CD14-positive monocyte (primary cell): ENCODE results near the gene BNC2. TPM values are rescaled to one million over a fixed set of nuclear protein-coding genes. Genes with fewer than 3 reads are reported as not detected.

Source experiments
- DNase-seq, 3 donors: peaks; one replicate each; pipeline ENCODE4 v3.0.0-alpha.2; 2011 to 2022
- H2AFZ ChIP-seq: 2 replicates; pipeline ENCODE4 v1.6.0; 2012; ENCODE audit warnings: mild to moderate bottlenecking, low read depth, low read length, inconsistent platforms; ENCODE audit not compliant: insufficient read depth, poor library complexity, severe bottlenecking
- H3K27ac ChIP-seq, 2 donors: 1 replicate in 1 of 2; 2 replicates in 1 of 2; pipeline ENCODE4 v1.5.1; 2012 to 2013; ENCODE audit warnings: low read length in 2 of 2, control low read depth in 1 of 2, inconsistent platforms in 1 of 2, low read depth in 1 of 2, mild to moderate bottlenecking in 1 of 2
- H3K27me3 ChIP-seq, 2 donors: one replicate each; pipeline versions ENCODE4 v1.6.0 to v1.6.1; 2011 to 2013; ENCODE audit warnings: low read length in 2 of 2; ENCODE audit not compliant: control insufficient read depth in 2 of 2, insufficient read depth in 2 of 2
- H3K36me3 ChIP-seq, 2 donors: replicated peaks in 1 of 2; 1 replicate in 1 of 2; 2 replicates in 1 of 2; pipeline versions ENCODE4 v1.5.1 to v1.6.1; 2012 to 2013; ENCODE audit warnings: low read length in 2 of 2, control low read depth in 1 of 2, inconsistent platforms in 1 of 2, mild to moderate bottlenecking in 1 of 2; ENCODE audit not compliant: insufficient read depth in 2 of 2, control insufficient read depth in 1 of 2
- H3K4me1 ChIP-seq, 2 donors: 1 replicate in 1 of 2; 2 replicates in 1 of 2; pipeline versions ENCODE4 v1.5.1 to v1.6.1; 2012 to 2013; ENCODE audit warnings: low read length in 2 of 2, control low read depth in 1 of 2, inconsistent platforms in 1 of 2, mild to moderate bottlenecking in 1 of 2, moderate library complexity in 1 of 2; ENCODE audit not compliant: insufficient read depth in 2 of 2, control insufficient read depth in 1 of 2
- H3K4me2 ChIP-seq: replicated peaks from 2 replicates; pipeline ENCODE3; 2012; ENCODE audit warnings: low read length, moderate library complexity, mild to moderate bottlenecking; ENCODE audit not compliant: poor library complexity, severe bottlenecking; ENCODE audit errors: extremely low read depth
- H3K4me3 ChIP-seq, 3 experiments: fragments of 200-600 bp in 1 of 3; sonication (generic) in 1 of 3; replicated peaks in 1 of 3; 1 replicate in 2 of 3; 2 replicates in 1 of 3; pipeline ENCODE4 v1.5.1; 2011 to 2013; ENCODE audit warnings: low read length in 3 of 3, mild to moderate bottlenecking in 3 of 3, control low read depth in 2 of 3, low read depth in 2 of 3, inconsistent platforms in 1 of 3, moderate library complexity in 1 of 3
- H3K79me2 ChIP-seq: 2 replicates; pipeline ENCODE4 v1.6.0; 2012; ENCODE audit warnings: mild to moderate bottlenecking, control low read depth, inconsistent platforms, low read length, moderate library complexity; ENCODE audit not compliant: insufficient read depth
- H3K9ac ChIP-seq: 2 replicates; pipeline ENCODE4 v1.6.0; 2017; ENCODE audit warnings: low read length, mild to moderate bottlenecking; ENCODE audit not compliant: insufficient read depth, poor library complexity, severe bottlenecking
- H3K9me3 ChIP-seq, 2 donors: replicated peaks in 1 of 2; 1 replicate in 1 of 2; 2 replicates in 1 of 2; pipeline versions ENCODE4 v1.5.1 to v1.6.1; 2012 to 2013; ENCODE audit warnings: low read length in 2 of 2, control low read depth in 1 of 2; ENCODE audit not compliant: control insufficient read depth in 1 of 2, insufficient read depth in 1 of 2
- H4K20me1 ChIP-seq: 2 replicates; pipeline ENCODE4 v1.6.0; 2012; ENCODE audit warnings: mild to moderate bottlenecking, low read length, control low read depth, moderate library complexity; ENCODE audit not compliant: insufficient read depth
- H3K27ac Mint-ChIP-seq, 7 donors: one replicate each; pipeline ENCODE4 v1.8.0; 2020; ENCODE audit warnings: mild to moderate bottlenecking in 7 of 7, mixed read lengths in 7 of 7, moderate library complexity in 6 of 7, inconsistent platforms in 2 of 7
- H3K27me3 Mint-ChIP-seq, 3 donors: one replicate each; pipeline ENCODE4 v1.8.0; 2021 to 2022; ENCODE audit warnings: low read depth in 3 of 3, mild to moderate bottlenecking in 3 of 3, mixed read lengths in 3 of 3, moderate library complexity in 3 of 3, inconsistent platforms in 1 of 3
- H3K36me3 Mint-ChIP-seq, 2 donors: one replicate each; pipeline ENCODE4 v1.8.0; 2020; ENCODE audit warnings: mixed read lengths in 2 of 2, inconsistent platforms in 1 of 2, mild to moderate bottlenecking in 1 of 2
- H3K4me1 Mint-ChIP-seq: one replicate; pipeline ENCODE4 v1.8.0; 2020; ENCODE audit warnings: mild to moderate bottlenecking, mixed read lengths
- H3K4me3 Mint-ChIP-seq, 2 donors: one replicate each; pipeline ENCODE4 v1.8.0; 2020; ENCODE audit warnings: mild to moderate bottlenecking in 2 of 2, mixed read lengths in 2 of 2, moderate library complexity in 1 of 2
- H3K9me3 Mint-ChIP-seq, 7 donors: one replicate each; pipeline ENCODE4 v1.8.0; 2020 to 2022; ENCODE audit warnings: mixed read lengths in 7 of 7, mild to moderate bottlenecking in 6 of 7, moderate library complexity in 6 of 7, inconsistent platforms in 2 of 7
- WGBS: methylation state at CpG from one replicate; pipeline ENCODE4 v1.1.5; 2013; ENCODE audit warnings: missing lambda C conversion rate; ENCODE audit not compliant: insufficient coverage; 5-methylcytosine and 5-hydroxymethylcytosine counted together
- intact Hi-C, 2 donors: fragments of 100-400 bp; cut with micrococcal nuclease; formaldehyde crosslinking; loops; one replicate each; pipeline versions ENCODE4 v1.15.0 to v1.15.1; 2023
- polyA plus RNA-seq, 3 donors: library from polyadenylated mRNA; depleted of rRNA in 1 of 3; unstranded in 2 of 3; stranded (reverse) in 1 of 3; fragments of 300-500 nt in 2 of 3; fragments of >200 nt in 1 of 3; fragmentation: Illumina TruSeq in 2 of 3; gene quantifications; 1 replicate in 2 of 3; 2 replicates in 1 of 3; pipeline ENCODE4 v1.2.3, GENCODE V29; 2012 to 2021
- TF ChIP-seq, protein P1 (sequence below): fragments of 200-600 bp; IDR thresholded peaks from one replicate; pipeline ENCODE4 v1.8.0; 2022; ENCODE audit warnings: antibody characterized with exemption, mild to moderate bottlenecking

Gene BNC2
- polyA plus RNA-seq, 3 donors: 0.01 TPM; not detected in 2

GRCh38 chr9:16496908-16497307 is 373.6 kb downstream of the BNC2 start:
- Histone ChIP-seq H3K27me3 (no peaks in the 10 kb centered on the region), H3K4me2 (no peak overlapping the region), H3K4me3 (no peak overlapping the region), H3K4me1 (no peaks in the 10 kb centered on the region), H3K36me3 (no peaks in the 10 kb centered on the region), H4K20me1 (no peaks in the 10 kb centered on the region), H3K79me2 (no peaks in the 10 kb centered on the region), H3K9me3 (no peaks in the 10 kb centered on the region), H3K9ac (no peak overlapping the region), H2AFZ (no peak overlapping the region), H3K27ac (no peak overlapping the region)
- Mint-ChIP-seq H3K4me1 (no peaks in the 10 kb centered on the region), H3K27me3 (peaks cover 2 to 5% (median 3%) of the 10 kb centered on the region in 3 donors), H3K4me3 (no peak overlapping the region), H3K9me3 (peaks cover 0 to 4% (median 2%) of the 10 kb centered on the region in 7 donors), H3K36me3 (no peaks in the 10 kb centered on the region), H3K27ac (no peak overlapping the region)
- TF ChIP-seq, protein P1, sequence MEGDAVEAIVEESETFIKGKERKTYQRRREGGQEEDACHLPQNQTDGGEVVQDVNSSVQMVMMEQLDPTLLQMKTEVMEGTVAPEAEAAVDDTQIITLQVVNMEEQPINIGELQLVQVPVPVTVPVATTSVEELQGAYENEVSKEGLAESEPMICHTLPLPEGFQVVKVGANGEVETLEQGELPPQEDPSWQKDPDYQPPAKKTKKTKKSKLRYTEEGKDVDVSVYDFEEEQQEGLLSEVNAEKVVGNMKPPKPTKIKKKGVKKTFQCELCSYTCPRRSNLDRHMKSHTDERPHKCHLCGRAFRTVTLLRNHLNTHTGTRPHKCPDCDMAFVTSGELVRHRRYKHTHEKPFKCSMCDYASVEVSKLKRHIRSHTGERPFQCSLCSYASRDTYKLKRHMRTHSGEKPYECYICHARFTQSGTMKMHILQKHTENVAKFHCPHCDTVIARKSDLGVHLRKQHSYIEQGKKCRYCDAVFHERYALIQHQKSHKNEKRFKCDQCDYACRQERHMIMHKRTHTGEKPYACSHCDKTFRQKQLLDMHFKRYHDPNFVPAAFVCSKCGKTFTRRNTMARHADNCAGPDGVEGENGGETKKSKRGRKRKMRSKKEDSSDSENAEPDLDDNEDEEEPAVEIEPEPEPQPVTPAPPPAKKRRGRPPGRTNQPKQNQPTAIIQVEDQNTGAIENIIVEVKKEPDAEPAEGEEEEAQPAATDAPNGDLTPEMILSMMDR: no peak
- no peak for DNase-seq
- intact Hi-C loops: no loop called here
- WGBS: no CpG with 5 or more reads among the region's 2 CpGs

GRCh38 chr9:16487915-16488314 is 382.6 kb downstream of the BNC2 start:
- DNase-seq: no peak
- no peak overlapping the region for H3K9ac ChIP-seq
- no peaks in the 10 kb centered on the region for H3K9me3 ChIP-seq
- intact Hi-C loops: no loop called here
- TF ChIP-seq, protein P1: no peak
- H3K27me3 ChIP-seq: no peaks in the 10 kb centered on the region
- no peak overlapping the region for H3K27ac ChIP-seq
- H3K4me1 ChIP-seq: no peaks in the 10 kb centered on the region
- WGBS: no CpG with 5 or more reads among the region's 7 CpGs
- H2AFZ ChIP-seq: no peak overlapping the region
- H3K4me3 ChIP-seq: no peak overlapping the region
- peaks cover 0 to 5% (median 2%) of the 10 kb centered on the region in 7 donors for H3K9me3 Mint-ChIP-seq
- no peaks in the 10 kb centered on the region for H3K36me3 ChIP-seq
- no peak overlapping the region for H3K4me2 ChIP-seq
- peaks cover 0 to 3% (median 0%) of the 10 kb centered on the region in 3 donors for H3K27me3 Mint-ChIP-seq
- no peaks in the 10 kb centered on the region for H3K36me3 Mint-ChIP-seq
- H4K20me1 ChIP-seq: no peaks in the 10 kb centered on the region
- no peak overlapping the region for H3K4me3 Mint-ChIP-seq
- H3K4me1 Mint-ChIP-seq: no peaks in the 10 kb centered on the region
- no peaks in the 10 kb centered on the region for H3K79me2 ChIP-seq
- no peak overlapping the region for H3K27ac Mint-ChIP-seq
